Spleen (tissue), 11 donors: ENCODE data around the gene PRDM16. TPM values are rescaled to one million over a fixed set of nuclear protein-coding genes. Genes with fewer than 3 reads are reported as not detected.

Source experiments
- DNase-seq: peaks from one replicate; pipeline ENCODE4 v3.0.0-alpha.2; 2020
- H3K27ac ChIP-seq, 8 donors: fragments of 200-600 bp; sonication (generic) in 7 of 8; 1 replicate in 4 of 8; 2 replicates in 4 of 8; pipeline versions ENCODE4 v1.5.0 to v1.8.0; 2016 to 2021; ENCODE audit warnings: inconsistent platforms in 4 of 8, mild to moderate bottlenecking in 4 of 8, moderate library complexity in 1 of 8
- H3K27me3 ChIP-seq, 7 donors: fragments of 200-600 bp; sonication (generic) in 6 of 7; replicated peaks in 1 of 7; 1 replicate in 4 of 7; 2 replicates in 3 of 7; pipeline versions ENCODE4 v1.5.0 to v1.8.0; 2016 to 2021; ENCODE audit warnings: inconsistent platforms in 3 of 7, mild to moderate bottlenecking in 1 of 7
- H3K36me3 ChIP-seq, 6 donors: fragments of 200-600 bp; sonication (generic) in 5 of 6; 1 replicate in 4 of 6; 2 replicates in 2 of 6; pipeline versions ENCODE4 v1.5.0 to v1.8.0; 2016 to 2021; ENCODE audit warnings: inconsistent platforms in 2 of 6
- H3K4me1 ChIP-seq, 6 donors: fragments of 200-600 bp; sonication (generic) in 5 of 6; 1 replicate in 3 of 6; 2 replicates in 3 of 6; pipeline versions ENCODE4 v1.5.0 to v1.8.0; 2016 to 2021; ENCODE audit warnings: inconsistent platforms in 3 of 6
- H3K4me3 ChIP-seq, 8 donors: fragments of 200-600 bp; sonication (generic) in 7 of 8; 1 replicate in 4 of 8; 2 replicates in 4 of 8; pipeline versions ENCODE4 v1.5.0 to v1.8.0; 2016 to 2021; ENCODE audit warnings: inconsistent platforms in 4 of 8, mild to moderate bottlenecking in 4 of 8, moderate library complexity in 2 of 8
- H3K9me3 ChIP-seq, 8 donors: fragments of 200-600 bp; sonication (generic) in 7 of 8; 1 replicate in 4 of 8; 2 replicates in 4 of 8; pipeline versions ENCODE4 v1.5.0 to v1.8.0; 2016 to 2021; ENCODE audit warnings: inconsistent platforms in 4 of 8
- CTCF ChIP-seq, 11 experiments: fragments of 200-600 bp in 7 of 11; fragments of 450-650 bp in 4 of 11; sonication (generic) in 4 of 11; IDR thresholded peaks in 8 of 11; conservative IDR thresholded peaks in 3 of 11; 1 replicate in 7 of 11; 2 replicates in 4 of 11; pipeline versions ENCODE4 v1.4.0 to v1.8.0; 2016 to 2021; ENCODE audit warnings: antibody characterized with exemption in 11 of 11, inconsistent platforms in 4 of 11, mild to moderate bottlenecking in 1 of 11
- POLR2A ChIP-seq, 3 donors: fragments of 450-650 bp; IDR thresholded peaks; one replicate each; pipeline ENCODE4 v1.5.1; 2017; ENCODE audit warnings: antibody characterized with exemption in 3 of 3, mild to moderate bottlenecking in 1 of 3
- POLR2AphosphoS5 ChIP-seq, 3 donors: sonication (generic); formaldehyde crosslinking; IDR thresholded peaks; one replicate each; pipeline ENCODE4 v1.5.1; 2017; ENCODE audit warnings: antibody characterized with exemption in 3 of 3
- WGBS, 5 donors: extraction: QIAGEN DNeasy Blood & Tissue Kit in 3 of 5; methylation state at CpG; one replicate each; pipeline versions ENCODE4 v1.1.5 to v1.1.7; 2013 to 2018; 5-methylcytosine and 5-hydroxymethylcytosine counted together
- intact Hi-C: fragments of 100-400 bp; cut with DNase I; formaldehyde crosslinking; loops from one replicate; pipeline ENCODE4 v1.15.0; 2023; ENCODE audit warnings: low total_unique reads
- polyA plus RNA-seq, 3 donors: library from polyadenylated mRNA; stranded (reverse); fragments of 200-250 nt; gene quantifications; one replicate each; pipeline ENCODE4 v1.2.1, GENCODE V29; 2013
- total RNA-seq, 7 donors: library from RNA; depleted of rRNA in 3 of 7; stranded (reverse); fragments of >200 nt in 3 of 7; fragmentation: NEBNext Ultra II Directional in 4 of 7; extraction: Animal tissue kit (Norgen Biotek cat#: 25700) in 4 of 7; gene quantifications; one replicate each; pipeline versions ENCODE4 v1.1.0 to v1.2.1, GENCODE V29; 2016 to 2021
- donor health status: healthy with polysubstance abuse.
- donor health status: DM: no; HTN: no; CAD: no; lungs with moderate emphysema.
- donor health status: DM: no; HTN: no; CAD: no.
- donor health status: Bipolar disorder and iron deficiency.
- donor health status: healthy.
- donor health status: DM: no; HTN: no; CAD: no.
- donor health status: DM: yes; HTN: yes; CAD: no.

The PRDM16 gene
- total and polyA plus RNA-seq, 10 donors = 0.43 to 3.2 (median 1.4) TPM

DNA sequence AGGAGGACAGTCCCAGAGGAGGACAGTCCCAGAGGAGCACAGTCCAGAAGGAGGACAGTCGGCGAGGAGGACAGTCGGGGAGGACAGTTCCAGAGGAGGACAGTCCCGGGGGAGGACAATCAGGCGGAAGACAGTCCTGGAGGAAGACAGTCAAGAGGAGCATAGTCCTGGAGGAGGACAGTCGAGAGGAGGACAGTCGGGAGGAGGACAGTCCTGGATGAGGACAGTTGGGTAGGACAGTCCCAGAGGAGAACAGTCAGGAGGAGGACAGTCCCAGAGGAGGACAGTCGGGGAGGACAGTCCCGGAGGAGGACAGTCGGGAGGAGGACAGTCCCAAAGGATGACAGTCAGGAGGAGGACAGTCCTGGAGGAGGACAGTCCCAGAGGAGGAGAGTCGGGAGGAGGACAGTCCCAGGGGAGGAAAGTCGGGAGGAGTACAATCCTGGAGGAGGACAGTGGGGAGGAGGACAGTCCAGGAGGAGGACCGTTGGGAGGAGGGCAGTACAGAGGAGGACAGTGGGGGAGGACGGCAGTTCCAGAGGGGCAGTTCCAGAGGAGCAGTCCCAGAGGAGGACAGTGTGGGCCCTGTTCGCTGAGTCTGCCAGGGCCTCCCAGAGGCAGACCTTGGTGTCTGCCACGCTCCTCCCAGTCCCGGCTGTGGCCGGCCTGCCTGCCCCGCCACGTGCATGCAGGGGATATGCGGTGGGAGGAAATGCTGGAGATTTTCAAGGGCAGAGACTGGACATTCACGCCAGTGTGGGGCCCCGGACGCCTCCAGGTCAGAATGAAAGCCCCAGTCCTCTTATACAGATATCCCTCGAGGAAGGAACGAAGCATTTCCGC lies 201.6 kb downstream of the PRDM16 start:
- Histone ChIP-seq H3K27me3 (peaks cover 0 to 33% (median 0%) of the 10 kb centered on the region in 7 donors), H3K4me3 (no peak overlapping the region), H3K9me3 (no peaks in the 10 kb centered on the region), H3K27ac (no peak overlapping the region), H3K4me1 (no peaks in the 10 kb centered on the region), H3K36me3 (no peaks in the 10 kb centered on the region)
- DNase-seq = no peak
- 71 to 79% (median 77%) methylated on average over 24 to 27 of the region's 27 CpGs for WGBS, 5 donors
- intact Hi-C loops = no loop called here
- TF ChIP-seq POLR2A (IDR thresholded peaks at IDR 0.05) (no peak), POLR2AphosphoS5 (IDR thresholded peaks at IDR 0.05) (no peak), CTCF (IDR thresholded peaks at IDR 0.05 in 8 of 11, conservative IDR thresholded peaks at IDR 0.05 in 3 of 11) (no peak)

GRCh38 chr1:3271866-3272265 lies 202.9 kb downstream of the PRDM16 start:
- Histone ChIP-seq H3K36me3 (no peaks in the 10 kb centered on the region), H3K27me3 (peaks cover 0 to 29% (median 0%) of the 10 kb centered on the region in 7 donors), H3K4me1 (no peaks in the 10 kb centered on the region), H3K4me3 (no peak overlapping the region), H3K27ac (no peak overlapping the region), H3K9me3 (no peaks in the 10 kb centered on the region)
- TF ChIP-seq POLR2AphosphoS5 (IDR thresholded peaks at IDR 0.05) = no peak
- no peak for TF ChIP-seq CTCF (IDR thresholded peaks at IDR 0.05 in 8 of 11, conservative IDR thresholded peaks at IDR 0.05 in 3 of 11)
- TF ChIP-seq POLR2A (IDR thresholded peaks at IDR 0.05) = no peak
- no peak for DNase-seq
- WGBS, 5 donors = 71 to 83% (median 75%) methylated on average over 4 to 9 of the region's 9 CpGs
- intact Hi-C loops = no loop called here

DNA sequence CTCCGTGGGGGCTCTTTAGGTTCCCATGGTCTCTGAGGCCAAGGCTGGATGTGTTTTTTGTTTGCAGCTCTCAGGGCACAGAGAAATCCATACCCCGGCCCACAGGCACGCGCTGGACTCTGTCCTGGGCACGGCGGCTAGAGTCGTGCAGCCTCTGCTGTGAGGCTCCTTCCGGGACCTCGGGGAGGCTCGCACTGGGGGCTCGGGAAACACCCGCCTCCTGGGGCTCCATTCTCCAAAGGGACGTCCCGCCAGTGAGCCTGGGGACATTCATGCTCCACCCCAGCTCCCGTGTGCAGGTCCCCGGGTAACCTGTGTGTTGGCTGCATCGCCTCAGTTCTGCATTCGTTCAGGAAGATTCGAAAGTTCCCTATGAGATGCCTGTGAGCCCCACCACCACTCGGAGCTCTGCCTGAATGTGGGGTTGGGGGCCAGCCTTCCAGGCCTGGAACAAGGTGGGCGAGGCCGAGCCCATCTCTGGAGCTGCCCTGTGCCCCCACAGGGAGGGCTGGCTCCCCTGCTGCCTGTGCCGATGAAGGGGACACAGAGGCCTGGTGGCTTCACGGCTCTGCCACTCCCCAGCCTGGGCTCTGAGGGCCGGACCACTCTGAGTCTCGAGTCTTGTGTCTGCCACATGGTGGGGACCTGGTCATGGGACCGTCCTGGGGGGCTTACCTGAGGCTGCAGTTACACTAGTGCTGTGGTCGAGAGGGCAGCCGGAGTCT lies 203.5 kb downstream of the PRDM16 start:
- H3K4me1 ChIP-seq = no peaks in the 10 kb centered on the region
- DNase-seq = no peak
- intact Hi-C loops = no loop called here
- H3K4me3 ChIP-seq = no peak overlapping the region
- peaks cover 0 to 27% (median 0%) of the 10 kb centered on the region in 7 donors for H3K27me3 ChIP-seq
- H3K9me3 ChIP-seq = no peaks in the 10 kb centered on the region
- WGBS, 5 donors = 81 to 94% (median 86%) methylated on average over 7 to 29 of the region's 29 CpGs
- no peaks in the 10 kb centered on the region for H3K36me3 ChIP-seq
- no peak overlapping the region for H3K27ac ChIP-seq
- TF ChIP-seq CTCF (IDR thresholded peaks at IDR 0.05 in 8 of 11, conservative IDR thresholded peaks at IDR 0.05 in 3 of 11) (no peak), POLR2AphosphoS5 (IDR thresholded peaks at IDR 0.05) (no peak), POLR2A (IDR thresholded peaks at IDR 0.05) (no peak)

GRCh38 chr1:3273447-3273846 lies 204.4 kb downstream of the PRDM16 start:
- no peak overlapping the region for H3K4me3 ChIP-seq
- H3K4me1 ChIP-seq = no peaks in the 10 kb centered on the region
- intact Hi-C loops = no loop called here
- H3K27me3 ChIP-seq = peaks cover 0 to 18% (median 0%) of the 10 kb centered on the region in 7 donors
- H3K27ac ChIP-seq = no peak overlapping the region
- DNase-seq = no peak
- no peak for TF ChIP-seq POLR2AphosphoS5 (IDR thresholded peaks at IDR 0.05)
- no peak for TF ChIP-seq CTCF (IDR thresholded peaks at IDR 0.05 in 8 of 11, conservative IDR thresholded peaks at IDR 0.05 in 3 of 11)
- TF ChIP-seq POLR2A (IDR thresholded peaks at IDR 0.05) = no peak
- H3K9me3 ChIP-seq = no peaks in the 10 kb centered on the region
- no peaks in the 10 kb centered on the region for H3K36me3 ChIP-seq
- 87 to 96% (median 94%) methylated on average over 4 of the region's 4 CpGs for WGBS, 5 donors
